Vein endothelial cell (primary cell): ENCODE measurements around the gene VASH2. TPM values are rescaled to one million over a fixed set of nuclear protein-coding genes. Genes with fewer than 3 reads are reported as not detected.

Experiments used
- total RNA-seq: library from RNA; depleted of rRNA; stranded (reverse); fragments of >200 nt; gene quantifications from 2 replicates; pipeline ENCODE4 v1.2.3, GENCODE V29; 2012

The VASH2 gene
- under 0.01 and 0.10 TPM in 2 replicates for total RNA-seq

GRCh38 chr1:212950243-212951125 is at the start of gene VASH2:
Gene VASH2, plus strand, starts transcription at chr1:212950541. Its CDS starts 1,002 bp downstream, at chr1:212951543.

GRCh38 chr1:213015099-213016050 is 65.0 kb downstream of the VASH2 start, which contains the start of gene ANGEL2:
Gene ANGEL2, minus strand, starts transcription at chr1:213015867. Its CDS starts 196 bp downstream, at chr1:213015671.

Other genes with a start within 250 kb of the VASH2 start
- 24.2 and 27.8 TPM in 2 replicates for gene NSL1, start 158.8 kb upstream of the VASH2 start, total RNA-seq
- 8.0 and 9.8 TPM in 2 replicates for gene TATDN3, start 158.6 kb upstream of the VASH2 start, total RNA-seq
- not detected in 2 replicates for gene SPATA45, start 102.9 kb upstream of the VASH2 start, total RNA-seq
- 6.9 and 9.5 TPM in 2 replicates for gene FLVCR1, start 92.3 kb upstream of the VASH2 start, total RNA-seq
- gene ANGEL2, start 65.3 kb downstream of the VASH2 start, total RNA-seq = 39.2 and 50.2 TPM in 2 replicates
- 21.4 and 23.2 TPM in 2 replicates for gene RPS6KC1, start 100.7 kb downstream of the VASH2 start, total RNA-seq